Central memory CD4-positive, alpha-beta T cell (primary cell): ENCODE results near the gene GGA2.
A peak's percentile ranks its signal among the peaks of the same experiment; 100 is the strongest.
"Not testable (repeated sequence)": the region's sequence is repeated elsewhere in the genome, so short reads cannot be mapped to it uniquely, and the experiment has no call there.

Source experiments
- DNase-seq: peaks from one replicate; pipeline ENCODE4 v3.0.0; 2022

Gene GGA2

DNA sequence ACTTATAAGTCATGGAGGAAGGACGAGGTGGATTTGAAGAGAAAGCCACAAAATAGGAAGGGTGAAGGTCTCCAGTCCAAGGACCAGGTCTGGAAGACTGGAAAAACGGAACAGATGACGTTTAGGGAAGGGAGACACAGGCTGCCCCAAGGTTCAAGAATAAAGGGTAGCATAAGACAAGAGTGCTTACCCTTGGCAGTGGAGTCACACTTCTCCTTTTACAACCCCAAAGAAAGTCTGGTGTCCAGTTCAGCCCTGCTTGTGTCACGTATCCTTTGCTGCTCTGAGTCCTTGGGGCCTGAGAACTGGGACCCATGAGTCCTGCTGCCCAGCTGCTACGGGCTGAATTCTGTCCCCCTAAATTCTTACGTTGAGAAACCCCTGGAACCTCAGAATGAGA lies 13.0 kb upstream of the GGA2 start:
- DNase-seq, result no peak

DNA sequence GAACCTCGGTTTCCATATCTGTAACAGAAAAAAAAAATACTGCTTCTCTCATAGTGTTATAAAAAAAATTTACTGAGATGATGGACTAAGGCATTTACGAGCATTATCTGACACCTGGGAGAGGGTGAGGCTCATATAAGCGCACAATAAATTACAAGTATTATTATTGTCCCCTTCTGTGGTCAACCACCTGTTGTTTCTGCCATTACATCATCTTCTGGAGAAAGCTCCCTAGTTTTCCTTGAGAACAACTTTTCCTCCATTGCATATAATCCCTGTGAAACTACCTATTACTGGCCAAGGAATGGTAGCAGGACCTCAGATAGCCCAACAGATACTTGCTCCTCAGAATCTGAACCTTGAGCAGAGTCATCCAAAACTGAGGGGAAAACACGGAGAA lies 11.7 kb upstream of the GGA2 start:
- no peak for DNase-seq

DNA sequence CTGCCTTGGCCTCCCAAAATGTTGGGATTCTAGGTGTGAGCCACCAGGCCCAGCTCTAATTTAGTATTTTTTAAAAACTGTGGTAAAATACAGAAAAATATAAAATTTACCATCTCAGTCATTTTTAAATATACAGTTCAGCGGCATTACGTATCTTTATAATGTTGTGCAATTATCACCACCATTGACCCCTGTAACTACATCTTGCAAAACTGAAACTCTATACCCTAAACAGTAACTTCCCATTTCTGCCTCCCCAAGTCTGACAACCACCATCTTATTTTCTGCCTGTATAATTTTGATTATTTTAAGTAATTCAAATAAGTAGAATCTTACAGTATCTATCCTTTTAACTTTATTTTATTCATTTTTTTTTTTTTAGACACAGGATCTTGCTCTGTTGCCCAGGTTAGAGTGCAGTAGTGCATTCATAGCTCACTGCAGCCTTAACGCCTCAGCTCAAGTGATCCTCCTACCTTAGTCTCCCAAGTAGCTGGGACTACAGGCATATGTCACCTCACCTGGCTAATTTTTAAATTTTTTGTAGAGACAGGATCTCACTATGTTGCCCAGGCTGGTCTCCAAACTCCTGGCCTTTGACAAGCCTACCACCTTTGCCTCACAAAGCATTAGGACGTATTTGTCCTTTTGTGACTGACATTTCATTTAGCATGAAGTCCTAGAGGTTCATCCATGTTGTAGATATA lies 10.9 kb upstream of the GGA2 start:
- DNase-seq, result no peak

DNA sequence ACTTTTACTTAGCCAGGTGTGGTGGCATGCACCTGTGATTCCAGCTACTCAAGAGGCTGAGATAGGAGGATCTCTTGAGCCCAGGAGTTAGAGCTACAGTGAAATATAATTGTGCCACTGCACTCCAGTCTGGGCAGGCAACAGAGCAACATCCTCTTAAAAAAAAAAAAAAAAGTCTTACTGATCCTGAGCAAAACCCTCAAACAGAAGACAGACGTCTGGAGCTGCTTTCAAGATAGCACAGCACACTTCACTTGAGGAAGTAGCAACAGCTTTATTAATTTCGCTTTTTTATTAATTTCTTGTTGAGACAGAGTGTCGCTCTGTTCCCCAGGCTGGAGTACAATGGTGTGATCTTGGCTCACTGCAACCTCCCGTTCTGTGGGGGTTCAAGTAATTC lies 10.2 kb upstream of the GGA2 start:
- DNase-seq, result no peak

DNA sequence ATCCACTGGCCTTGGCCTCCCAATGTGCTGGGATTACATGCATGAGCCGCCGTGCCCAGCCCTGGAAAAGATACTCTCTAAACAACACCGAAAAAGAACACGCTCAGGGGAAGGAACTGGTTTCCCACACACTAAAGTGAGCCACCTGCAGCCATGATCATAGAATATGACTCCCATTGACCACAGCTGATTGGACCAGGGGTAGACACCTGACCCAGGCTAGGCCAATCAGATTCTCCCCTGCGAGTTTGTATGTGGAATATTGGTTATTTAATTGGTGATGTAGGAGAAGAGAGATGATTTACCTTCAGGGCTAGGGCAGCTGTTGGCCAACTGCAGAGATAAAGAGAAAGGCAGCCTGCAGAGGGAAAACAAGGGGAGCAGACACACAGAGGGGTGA lies 9.0 kb upstream of the GGA2 start:
- no peak for DNase-seq

DNA sequence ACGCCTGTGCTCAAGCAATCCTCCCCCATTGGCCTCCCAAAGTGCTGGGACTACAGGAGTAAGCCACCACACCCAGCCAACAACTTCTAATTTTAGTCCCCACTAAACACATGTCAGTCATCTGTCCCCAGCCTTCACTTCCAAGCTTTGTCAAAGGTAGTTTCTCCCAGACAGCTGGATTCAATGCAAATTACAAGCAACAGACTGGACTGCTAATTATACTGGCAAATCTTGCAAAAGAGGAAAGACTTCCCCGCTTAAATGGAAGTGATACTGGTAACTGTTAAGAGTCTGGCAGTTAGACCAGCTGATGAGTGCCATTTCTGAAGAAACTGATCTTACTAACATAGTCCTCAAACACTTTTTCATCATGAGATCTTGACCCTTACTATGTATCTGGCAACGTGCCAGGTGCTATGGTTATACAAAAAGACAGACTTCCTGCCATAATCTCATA lies 8.2 kb upstream of the GGA2 start:
- no peak for DNase-seq

DNA sequence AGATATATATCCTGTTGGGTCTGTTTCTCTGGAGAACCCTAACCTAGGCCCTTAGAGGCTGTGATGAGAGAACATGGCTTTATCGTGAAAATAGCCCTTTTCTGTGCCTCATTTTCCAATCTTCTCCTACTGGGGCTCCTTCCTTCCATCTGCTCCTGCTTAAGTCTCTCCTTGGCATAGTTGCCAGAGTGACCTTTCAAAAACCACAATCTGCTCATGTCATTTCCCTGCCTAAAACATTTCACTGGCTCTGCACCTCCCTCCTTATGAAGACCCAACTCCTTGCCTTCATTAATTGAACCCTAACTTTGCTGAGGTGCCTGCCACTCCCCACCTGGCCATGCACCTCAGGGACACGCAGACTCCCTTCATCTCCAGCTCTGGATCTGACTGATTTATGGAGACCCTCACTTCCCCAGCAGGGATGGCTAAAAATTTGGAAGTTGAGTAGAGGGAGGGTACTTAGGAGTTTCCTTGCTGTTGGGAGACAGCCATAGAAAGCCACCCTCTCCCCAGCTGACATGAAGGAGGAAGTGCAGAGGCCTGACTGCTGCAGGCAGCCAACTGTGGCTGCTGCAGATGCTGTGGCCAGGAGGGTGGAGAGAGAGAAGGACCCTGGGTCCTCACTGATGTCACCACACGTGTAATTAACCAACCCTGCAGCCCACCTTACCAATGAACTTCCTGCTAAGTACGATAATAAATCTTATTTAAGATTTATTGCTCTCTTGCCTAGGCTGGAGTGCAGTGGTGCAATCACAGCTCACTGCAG lies 6.3 kb upstream of the GGA2 start:
- no peak for DNase-seq

DNA sequence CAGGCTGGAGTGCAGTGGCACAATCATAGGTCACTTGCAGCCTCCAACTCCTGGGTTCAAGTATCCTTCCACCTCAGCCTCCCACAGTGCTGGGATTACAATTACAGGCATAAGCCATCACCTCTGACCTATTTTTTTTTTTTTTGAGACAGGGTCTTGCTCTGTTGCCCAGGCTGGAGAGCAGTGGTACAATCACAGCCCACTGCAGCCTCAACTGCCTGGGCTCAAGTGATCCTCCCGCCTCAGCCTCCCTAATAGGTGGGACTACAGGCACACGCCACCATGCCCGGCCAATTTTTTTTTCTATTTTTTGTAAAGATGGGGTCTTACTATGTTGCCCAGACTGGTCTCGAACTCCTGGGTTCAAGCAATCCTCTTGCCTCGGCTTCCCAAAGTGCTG lies 5.6 kb upstream of the GGA2 start:
- no peak for DNase-seq

DNA sequence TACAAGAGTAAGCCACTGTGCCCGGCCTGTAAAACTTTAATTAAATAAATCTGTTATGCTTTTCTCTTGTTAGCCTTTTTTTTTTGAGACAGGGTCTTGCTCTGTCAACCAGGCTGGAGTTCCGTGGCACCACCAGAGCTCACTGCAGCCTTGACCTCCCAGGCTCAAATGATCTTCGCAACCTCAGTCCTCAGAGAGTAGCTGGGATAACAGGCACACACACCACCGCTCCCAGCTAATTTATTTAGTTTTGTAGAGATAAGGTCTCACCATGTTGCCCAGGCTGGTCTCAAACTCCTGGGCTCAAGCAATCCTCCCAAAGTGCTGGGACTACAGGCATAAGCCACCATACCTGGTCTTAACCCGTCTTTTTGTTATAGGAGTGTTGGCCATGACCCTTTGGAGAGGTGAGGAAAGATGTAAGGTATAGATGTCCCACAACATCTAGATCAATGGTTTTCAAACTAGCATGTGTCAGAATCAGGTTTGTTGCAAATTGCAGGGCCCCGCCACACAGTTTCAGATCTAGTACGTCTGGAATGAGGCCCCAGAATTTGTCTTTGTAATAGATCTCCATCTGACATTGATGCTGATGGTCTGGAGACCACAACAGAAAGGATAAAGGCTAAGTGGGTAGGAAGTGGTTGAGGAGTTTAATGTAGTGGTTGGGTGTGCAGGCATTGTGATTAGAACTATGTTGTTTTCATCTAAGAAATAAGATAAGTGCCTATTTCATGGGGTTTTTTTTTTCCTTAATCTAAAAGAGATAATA lies 4.3 kb upstream of the GGA2 start:
- peak; percentile 79 for DNase-seq

DNA sequence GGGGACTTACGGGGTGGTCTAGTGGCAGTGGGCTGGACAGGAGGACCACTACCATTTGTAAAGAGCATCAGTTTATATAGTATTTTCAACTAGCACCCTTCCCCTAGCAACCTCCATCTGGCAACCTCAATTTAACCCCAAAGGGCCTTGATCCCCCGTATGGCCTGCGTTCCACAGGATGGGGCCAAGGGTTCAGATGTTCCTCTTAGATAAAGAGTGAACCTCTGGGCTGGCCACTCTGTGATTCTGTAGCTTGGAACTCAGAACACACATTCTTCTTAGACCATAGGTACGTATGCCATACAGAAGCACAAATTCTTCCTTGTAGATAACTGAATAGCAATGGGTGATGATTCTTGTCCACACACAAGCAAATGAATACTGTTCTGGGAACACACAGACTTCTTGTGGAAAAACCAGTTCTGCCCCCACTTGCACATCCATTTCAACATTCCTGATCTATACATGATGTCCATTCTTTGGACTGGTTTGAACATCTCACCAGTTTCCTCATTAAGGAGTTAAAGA lies 1.9 kb upstream of the GGA2 start:
- no peak for DNase-seq

DNA sequence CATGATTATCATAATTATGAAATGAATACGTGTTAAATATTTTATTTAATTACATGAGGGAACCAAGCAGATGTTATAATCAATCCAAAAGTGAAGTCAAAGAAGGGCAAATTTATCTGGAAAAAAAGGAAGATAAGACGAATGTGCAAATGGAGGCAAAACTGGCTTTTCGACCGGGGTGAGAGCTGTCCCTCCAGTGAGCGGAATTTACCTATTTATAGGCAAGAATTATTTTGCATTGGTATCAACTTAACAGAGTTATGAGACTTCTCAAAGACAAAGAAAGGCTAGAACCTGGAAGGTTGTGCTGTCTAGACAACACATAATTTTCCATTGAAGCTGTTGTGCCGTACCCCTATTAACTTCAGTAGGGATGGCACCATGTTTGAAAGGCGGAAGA lies 1.4 kb upstream of the GGA2 start:
- no peak for DNase-seq

DNA sequence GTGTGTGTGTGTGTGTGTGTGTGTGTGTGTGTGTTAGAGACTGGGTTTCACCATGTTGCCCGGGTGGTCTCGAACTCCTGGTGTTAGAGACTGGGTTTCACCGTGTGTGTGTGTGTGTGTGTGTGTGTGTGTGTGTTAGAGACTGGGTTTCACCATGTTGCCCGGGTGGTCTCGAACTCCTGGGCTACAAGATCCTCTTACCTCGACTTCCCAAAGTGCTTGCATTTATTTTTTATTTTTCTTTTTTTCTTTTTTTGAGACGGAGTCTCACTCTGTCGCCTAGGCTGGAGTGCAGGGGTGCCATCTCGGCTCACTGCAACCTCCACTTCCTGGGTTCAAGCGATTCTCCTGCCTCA lies 599 bp upstream of the GGA2 start:
- DNase-seq, result not testable (repeated sequence)

DNA sequence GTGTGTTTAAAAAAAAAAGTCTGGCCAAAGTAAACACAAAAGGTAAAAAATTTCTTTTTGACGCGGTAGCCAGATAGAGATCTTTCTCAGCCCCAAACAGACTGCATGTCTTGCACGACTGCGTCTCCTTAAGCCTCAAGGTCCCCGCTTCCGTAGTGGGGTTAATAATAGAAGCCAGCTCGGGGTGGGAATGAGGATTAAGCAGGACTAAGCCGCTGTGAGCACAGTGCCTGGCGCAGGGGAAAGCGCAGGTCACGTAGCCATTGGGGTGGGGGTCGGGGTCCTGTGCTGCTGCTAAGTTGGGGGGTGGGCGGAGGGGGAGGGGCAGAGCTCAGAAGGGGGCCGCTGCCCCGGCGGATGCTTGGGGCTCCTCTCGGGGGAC lies 521 bp downstream of the GGA2 start:
- peak; percentile 45 for DNase-seq

DNA sequence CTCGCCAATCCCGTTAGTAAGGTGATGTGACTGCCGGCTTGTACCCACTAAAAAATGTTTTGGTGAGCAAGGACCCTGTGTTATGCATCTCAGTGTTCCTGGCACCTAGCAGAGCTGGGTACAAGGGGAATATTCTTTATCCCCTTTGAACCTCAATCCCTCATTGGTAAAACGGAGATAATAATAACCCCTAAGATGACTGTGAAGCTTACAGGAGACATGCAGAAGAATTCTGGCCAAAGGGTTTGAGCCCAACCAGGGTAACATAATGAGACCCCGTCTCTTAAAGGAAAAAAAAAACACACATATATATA lies 896 bp downstream of the GGA2 start:
- DNase-seq, result no peak

DNA sequence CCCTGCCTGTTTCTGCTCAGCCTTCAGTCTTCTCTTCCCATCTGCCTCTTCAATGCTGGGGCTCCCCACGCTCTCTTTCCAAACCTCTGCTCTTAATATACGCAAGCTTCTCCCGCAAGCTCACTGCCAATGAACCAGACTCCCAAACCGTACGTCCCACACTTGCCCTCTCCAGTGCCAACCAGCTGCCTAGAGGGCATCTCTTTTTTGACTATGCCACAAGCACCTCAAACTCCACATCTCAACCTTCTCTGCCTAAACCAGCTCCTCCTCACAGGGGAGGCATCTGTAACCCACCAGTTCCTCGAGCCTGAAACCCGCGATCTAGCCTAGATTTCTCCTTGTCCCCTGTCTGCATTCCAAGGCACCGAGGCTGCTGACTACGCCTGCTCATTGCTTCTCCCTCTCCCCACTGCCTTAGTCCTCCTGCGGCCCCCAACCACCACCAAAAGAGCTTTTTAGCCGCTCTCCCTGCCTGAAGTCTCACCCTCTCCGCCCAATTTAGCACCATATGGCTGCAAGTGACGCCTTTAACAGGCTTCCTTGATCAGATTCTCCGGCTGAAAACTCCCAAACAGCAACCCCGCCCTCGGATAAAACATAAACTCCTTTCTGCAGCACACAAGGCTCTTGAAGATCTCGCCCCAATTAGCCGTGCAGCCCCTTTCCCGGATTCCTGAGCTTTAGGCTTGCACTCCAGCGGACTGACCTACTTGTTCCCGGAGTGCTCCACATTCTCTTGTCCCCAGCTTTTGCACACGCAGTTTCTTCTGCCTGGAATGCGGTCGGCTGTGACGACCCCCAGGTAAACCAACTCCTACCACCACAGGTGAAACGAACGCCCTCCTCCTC lies 1.5 kb downstream of the GGA2 start:
- DNase-seq, result no peak

DNA sequence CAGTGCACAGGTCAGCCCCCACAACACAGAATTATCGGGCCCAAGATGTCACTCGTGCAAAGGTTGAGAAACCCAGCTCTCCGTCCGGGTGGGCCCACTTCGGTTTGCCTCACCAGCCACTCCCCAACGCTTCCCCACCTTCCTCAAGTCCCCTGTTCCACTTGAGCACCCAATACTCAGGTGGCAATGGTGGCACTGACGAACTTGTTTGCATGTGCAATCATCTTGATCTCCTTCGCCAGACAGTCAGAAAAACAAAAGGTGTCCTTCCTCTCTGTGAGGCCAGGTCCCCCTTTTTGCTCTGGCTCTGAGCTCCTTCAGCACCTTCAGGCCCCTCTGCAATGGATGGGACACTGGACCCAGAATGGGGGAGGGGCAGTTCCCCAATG lies 3.7 kb downstream of the GGA2 start:
- no peak for DNase-seq

DNA sequence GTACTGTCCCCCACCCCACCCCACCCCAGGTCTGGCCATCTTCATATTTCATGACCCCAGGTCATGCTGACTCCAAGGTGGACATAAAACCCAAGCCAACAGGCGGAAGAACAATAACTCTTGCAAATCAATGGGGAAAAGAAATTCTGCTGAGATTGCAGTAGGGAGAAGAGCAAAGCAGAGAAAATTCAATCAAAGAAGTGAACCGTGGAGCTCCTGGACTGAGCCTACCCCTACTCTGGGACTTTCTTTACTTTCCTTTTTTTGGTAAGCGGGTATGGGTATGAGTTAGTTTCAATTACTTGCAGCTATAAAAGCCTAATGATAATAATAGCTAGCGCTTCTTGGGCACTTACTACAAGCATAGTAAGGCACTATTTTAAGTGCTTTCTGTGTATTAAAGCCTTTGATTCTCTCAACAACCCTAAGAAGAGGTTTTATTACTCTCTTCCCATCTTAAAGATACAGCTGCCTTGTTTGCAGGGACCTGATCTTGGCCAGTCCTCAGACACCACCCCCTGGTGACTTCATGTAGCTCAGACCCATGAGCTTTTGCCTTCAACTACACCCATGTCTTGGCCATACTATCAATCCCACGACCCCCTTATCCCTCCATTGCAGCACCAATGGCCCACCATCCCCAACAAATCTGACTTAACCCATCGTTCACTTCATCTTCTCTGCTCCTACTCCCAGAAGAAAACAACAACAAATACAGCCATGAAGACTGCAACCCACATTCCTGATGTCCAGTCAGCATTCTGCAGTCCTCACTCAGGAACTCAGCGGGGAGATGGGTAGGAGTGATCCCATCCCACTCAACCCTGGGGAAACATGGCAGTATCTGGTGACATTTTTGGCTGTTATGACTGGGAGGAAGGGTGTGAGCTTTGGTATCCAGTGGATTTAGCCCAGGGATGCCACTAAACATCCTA lies 4.4 kb downstream of the GGA2 start:
- DNase-seq, result no peak

DNA sequence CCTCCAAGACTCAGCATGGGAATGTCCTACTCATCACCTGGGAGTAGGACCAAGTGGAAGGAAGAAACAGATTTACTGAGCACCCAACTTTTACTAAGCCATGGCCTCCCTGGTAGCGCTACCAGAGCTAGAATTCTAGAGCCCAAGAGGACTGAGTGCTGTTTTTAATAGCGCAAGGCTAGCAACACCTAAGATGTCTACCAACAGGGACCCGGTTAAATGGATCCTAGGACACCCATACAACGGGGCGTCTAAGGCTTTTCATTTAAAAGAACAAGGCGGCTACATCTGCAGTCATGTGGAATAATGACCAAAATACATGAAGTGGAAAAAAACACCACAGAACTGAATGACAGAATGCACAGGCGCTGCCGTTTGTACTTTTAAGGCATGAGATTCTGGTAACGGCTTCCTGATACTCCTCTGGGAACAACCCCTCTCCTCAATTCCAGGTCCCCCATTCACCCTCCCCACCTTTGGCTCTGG lies 5.1 kb downstream of the GGA2 start:
- no peak for DNase-seq

DNA sequence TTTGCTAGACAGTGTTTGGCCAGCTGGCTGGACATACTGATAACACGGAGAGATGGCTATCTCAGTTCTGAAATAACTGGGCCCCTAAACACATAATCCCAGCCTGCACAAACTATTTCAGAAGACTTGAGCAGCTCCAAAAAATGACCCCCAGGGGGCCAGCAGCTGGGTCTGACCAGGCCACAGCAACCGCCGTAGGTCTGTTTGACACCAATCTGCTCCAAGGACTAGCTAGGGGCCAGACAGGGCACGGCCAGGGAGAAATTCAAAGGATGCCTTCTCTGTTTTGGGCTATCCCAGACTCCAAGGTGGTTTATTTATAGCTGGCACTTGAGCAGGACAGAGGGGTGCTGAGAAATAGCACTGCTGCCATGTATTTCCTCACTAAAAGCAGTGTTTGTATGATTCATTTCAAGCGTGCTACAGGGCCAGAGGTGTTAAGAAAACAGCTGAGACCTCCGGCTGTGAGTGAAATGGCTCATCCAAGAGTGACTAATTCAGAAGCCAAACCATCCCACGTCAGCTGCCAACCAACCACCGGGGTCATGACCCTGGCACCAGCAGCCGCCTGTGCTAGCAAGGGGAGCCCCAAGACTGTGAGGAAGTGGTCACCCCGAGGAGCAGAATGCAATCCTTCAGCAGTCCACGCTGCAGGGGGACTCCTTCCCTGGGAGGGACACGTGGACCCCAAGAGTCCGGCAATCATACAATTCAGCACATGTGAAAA lies 5.7 kb downstream of the GGA2 start:
- DNase-seq, result peak; percentile 45

DNA sequence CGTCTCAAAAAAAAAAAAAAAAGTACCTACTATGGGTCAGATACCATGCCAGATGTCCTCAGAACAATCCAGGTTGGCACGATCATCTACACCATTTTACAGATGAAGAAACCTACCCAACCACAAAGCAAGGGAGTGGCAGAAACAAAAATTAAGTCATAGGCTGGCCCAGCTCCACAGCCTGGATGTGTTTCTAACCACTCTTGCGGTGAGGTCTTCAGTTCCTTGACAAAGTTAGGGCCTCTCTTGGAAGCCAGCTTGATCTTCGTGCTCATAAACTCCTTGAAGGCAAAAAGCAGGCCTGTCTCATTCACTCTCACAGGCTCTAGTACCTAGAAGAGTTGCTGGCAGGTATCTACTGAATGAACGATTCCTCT lies 6.2 kb downstream of the GGA2 start:
- DNase-seq, result no peak

DNA sequence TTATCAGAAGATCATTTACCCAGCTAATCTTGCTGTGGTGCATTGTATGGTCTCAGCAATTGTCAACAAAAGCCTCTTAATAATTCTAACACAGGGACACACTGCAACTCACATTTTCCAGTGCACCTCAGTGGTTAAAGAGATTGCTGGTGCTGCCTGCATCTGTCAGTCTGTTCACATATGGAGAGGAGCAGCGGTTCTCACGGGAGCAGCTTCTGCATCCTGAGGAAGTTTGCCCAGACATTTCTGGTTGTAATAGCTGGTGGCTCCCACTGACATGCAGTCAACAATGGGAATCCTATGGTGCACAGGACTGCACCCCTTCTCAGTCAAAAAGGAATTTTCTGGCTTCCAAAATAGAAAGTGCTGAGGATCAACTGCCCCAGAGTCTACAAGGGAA lies 7.8 kb downstream of the GGA2 start:
- no peak for DNase-seq
